GM23248 (cell line): ENCODE measurements around the gene RYR3.

ENCODE experiments used
- EZH2 ChIP-seq: fragments of 200-600 bp; sonication (generic); IDR thresholded peaks from 2 replicates; pipeline ENCODE4 v1.6.1; 2018; ENCODE audit warnings: antibody characterized with exemption, mild to moderate bottlenecking; ENCODE audit not compliant: insufficient read depth, poor library complexity, severe bottlenecking
- EZH2phosphoT487 ChIP-seq: fragments of 200-600 bp; sonication (generic); IDR thresholded peaks from 2 replicates; pipeline ENCODE4 v1.6.1; 2018; ENCODE audit warnings: antibody characterized with exemption, moderate library complexity, mild to moderate bottlenecking, low read depth; ENCODE audit not compliant: insufficient read depth

DNA sequence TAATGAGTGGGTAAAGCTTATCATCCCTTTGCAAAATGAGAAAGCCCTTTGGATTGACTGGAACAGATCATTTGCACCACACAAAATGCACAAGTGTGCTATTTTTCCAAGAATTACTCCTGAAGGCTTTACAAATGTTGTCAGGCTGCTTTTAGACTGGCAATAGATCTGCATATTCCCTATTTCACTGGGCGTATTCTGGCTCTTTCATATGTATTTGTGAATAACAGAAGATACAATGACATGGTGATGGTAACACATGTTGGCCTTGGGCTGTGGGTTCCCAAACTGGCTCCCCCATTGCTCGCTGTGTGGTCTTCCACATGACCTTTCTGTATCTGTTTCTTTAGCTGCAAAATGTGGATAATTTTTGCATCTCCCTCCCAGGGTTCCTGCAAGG lies 354.2 kb downstream of the RYR3 start:
- TF ChIP-seq EZH2 (no peak), EZH2phosphoT487 (no peak)
